ENCODE measurements around the gene ZIC3.

ZIC3 gene

GRCh38 chrX:137566746-137567679 lies 1.1 kb downstream of the ZIC3 start:
- no peak for TF ChIP-seq CTCF (IDR thresholded peaks at IDR 0.05; ENCODE audit: borderline replicate concordance, insufficient read depth, low read depth, low read length)
- H3K4me3 ChIP-seq (ENCODE audit: low read depth, low read length) = no peak overlapping the region

- no peak for TF ChIP-seq CTCF (IDR thresholded peaks at IDR 0.05; ENCODE audit: borderline replicate concordance, insufficient read depth, low read depth, low read length)
- no peak overlapping the region for H3K4me3 ChIP-seq (ENCODE audit: low read depth, low read length)
Observed at GRCh38 chrX:137567682-137568232, 1.8 kb downstream of the ZIC3 start.

GRCh38 chrX:137568741-137569469 lies 3.0 kb downstream of the ZIC3 start:
- no peak overlapping the region for H3K4me3 ChIP-seq (ENCODE audit: low read depth, low read length)
- TF ChIP-seq CTCF (IDR thresholded peaks at IDR 0.05; ENCODE audit: borderline replicate concordance, insufficient read depth, low read depth, low read length) = no peak

- TF ChIP-seq CTCF (IDR thresholded peaks at IDR 0.05; ENCODE audit: borderline replicate concordance, insufficient read depth, low read depth, low read length) = no peak
- H3K4me3 ChIP-seq (ENCODE audit: low read depth, low read length) = no peak overlapping the region
Observed at GRCh38 chrX:137569470-137569891, 3.6 kb downstream of the ZIC3 start.

DNA sequence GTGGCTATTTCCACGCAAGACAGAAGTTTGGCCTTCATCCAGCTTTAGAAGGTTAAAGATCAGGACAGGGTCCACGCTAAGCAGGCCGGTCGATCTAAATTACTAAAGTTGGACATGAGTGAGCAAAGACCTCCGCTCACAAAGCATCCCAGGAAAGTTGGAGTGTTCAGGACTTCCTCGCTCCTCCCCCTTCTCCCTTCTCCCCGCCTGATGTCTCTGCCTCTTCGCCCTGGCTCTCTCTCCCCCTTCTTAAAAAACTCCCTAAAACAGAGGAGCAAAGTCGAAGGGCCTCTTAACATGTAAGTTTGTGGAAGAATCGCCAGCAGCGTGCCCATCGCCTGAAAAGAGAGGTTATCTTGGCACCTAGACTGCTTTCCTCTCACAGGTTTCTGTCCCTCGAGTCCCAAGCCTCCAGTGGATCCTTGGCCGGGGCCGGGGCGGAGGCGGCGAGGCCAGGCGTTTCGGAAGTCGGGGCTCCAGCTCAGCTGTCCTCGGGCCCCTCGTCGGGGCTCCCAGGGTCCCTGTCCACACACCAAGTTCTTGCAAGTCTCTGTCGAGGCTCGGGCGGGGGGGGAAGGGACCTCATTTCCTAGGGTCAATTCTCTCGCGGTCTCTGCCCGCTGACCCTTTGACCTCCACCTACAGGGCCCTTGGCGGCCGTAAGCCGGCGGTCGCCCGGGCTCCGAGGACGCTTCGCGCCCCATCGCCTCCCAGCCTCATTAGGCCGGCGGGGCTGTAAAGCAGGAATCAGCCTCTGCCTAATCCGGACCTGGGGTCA lies 7.6 kb downstream of the ZIC3 start:
- H3K4me3 ChIP-seq (ENCODE audit: low read depth, low read length) = no peak overlapping the region
- TF ChIP-seq CTCF (IDR thresholded peaks at IDR 0.05; ENCODE audit: borderline replicate concordance, insufficient read depth, low read depth, low read length) = no peak

DNA sequence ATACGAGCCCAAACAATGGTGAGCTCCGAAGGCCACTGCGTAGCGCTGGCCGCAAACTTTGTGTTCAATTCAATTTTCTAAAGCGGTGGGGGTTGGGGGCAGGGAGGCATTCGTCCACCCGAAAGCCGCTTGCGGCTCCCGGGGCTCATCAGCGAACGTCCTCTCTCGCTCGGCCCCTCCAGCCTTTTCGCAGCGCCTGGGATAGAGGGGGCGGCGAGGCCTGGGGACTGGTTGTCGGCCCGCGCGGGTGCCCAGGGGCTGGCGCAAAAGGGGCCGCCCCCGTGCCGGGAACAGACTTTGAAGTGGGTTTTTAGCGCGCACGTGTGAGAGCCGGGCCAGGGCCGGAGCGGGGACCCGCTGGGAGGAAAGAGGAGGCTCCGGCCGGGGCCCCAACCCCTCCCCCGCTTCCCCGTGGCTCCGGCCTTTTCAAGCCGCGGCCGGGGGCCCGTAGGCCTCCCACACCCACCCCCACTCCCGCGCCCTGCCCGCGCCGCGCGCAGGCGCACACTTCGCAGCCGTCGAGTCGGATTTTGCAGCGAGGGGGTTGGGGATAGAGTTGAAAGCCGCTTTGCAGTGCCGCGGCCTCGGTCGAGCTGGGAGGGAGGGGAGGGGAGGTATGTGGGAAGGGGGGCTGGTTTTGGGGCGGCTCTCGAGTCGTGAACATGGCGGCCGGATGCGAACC lies 8.3 kb downstream of the ZIC3 start:
- no peak overlapping the region for H3K4me3 ChIP-seq (ENCODE audit: low read depth, low read length)
- no peak for TF ChIP-seq CTCF (IDR thresholded peaks at IDR 0.05; ENCODE audit: borderline replicate concordance, insufficient read depth, low read depth, low read length)
